Gastroesophageal sphincter (tissue), 4 donors: Measurements from ENCODE around the gene TCTA. TPM values are rescaled to one million over a fixed set of nuclear protein-coding genes. Genes with fewer than 3 reads are reported as not detected.
"Not testable (repeated sequence)": the region's sequence is repeated elsewhere in the genome, so short reads cannot be mapped to it uniquely, and the experiment has no call there.

Source experiments
- ATAC-seq: fragments of 150-250 bp; one replicate; pipeline ENCODE4 v1.9.1; 2016; ENCODE audit warnings: mild to moderate bottlenecking, moderate library complexity
- H3K27ac ChIP-seq, 4 donors: fragments of 200-600 bp; sonication (generic) in 3 of 4; 1 replicate in 3 of 4; 2 replicates in 1 of 4; pipeline ENCODE4 v1.5.1; 2016 to 2019
- H3K27me3 ChIP-seq: fragments of 200-600 bp; sonication (generic); one replicate; pipeline ENCODE4 v1.5.1; 2019
- H3K36me3 ChIP-seq, 2 donors: fragments of 200-600 bp; sonication (generic); one replicate each; pipeline ENCODE4 v1.5.1; 2019; ENCODE audit warnings: control low read depth in 1 of 2
- H3K4me1 ChIP-seq, 3 donors: fragments of 200-600 bp; sonication (generic); 1 replicate in 2 of 3; 2 replicates in 1 of 3; pipeline ENCODE4 v1.5.1; 2016 to 2019; ENCODE audit warnings: control low read depth in 2 of 3
- H3K4me3 ChIP-seq, 2 donors: fragments of 200-600 bp; sonication (generic); one replicate each; pipeline ENCODE4 v1.5.1; 2019; ENCODE audit warnings: mild to moderate bottlenecking in 1 of 2, moderate library complexity in 1 of 2
- H3K9me3 ChIP-seq, 3 donors: fragments of 200-600 bp; sonication (generic); one replicate each; pipeline ENCODE4 v1.5.1; 2017 to 2019; ENCODE audit warnings: control low read depth in 2 of 3
- CTCF ChIP-seq, 4 experiments: fragments of 200-600 bp in 2 of 4; fragments of 450-650 bp in 2 of 4; sonication (generic) in 1 of 4; IDR thresholded peaks; one replicate each; pipeline ENCODE4 v1.5.1; 2017 to 2019; ENCODE audit warnings: antibody characterized with exemption in 4 of 4, mild to moderate bottlenecking in 2 of 4, moderate library complexity in 2 of 4
- EP300 ChIP-seq: sonication (generic); formaldehyde crosslinking; IDR thresholded peaks from one replicate; pipeline ENCODE4 v1.6.1; 2017; ENCODE audit warnings: antibody characterized with exemption, mild to moderate bottlenecking
- POLR2A ChIP-seq, 2 donors: fragments of 450-650 bp; IDR thresholded peaks; one replicate each; pipeline ENCODE4 v1.6.1; 2017; ENCODE audit warnings: antibody characterized with exemption in 2 of 2, mild to moderate bottlenecking in 2 of 2, moderate library complexity in 1 of 2
- POLR2AphosphoS5 ChIP-seq: sonication (generic); formaldehyde crosslinking; IDR thresholded peaks from one replicate; pipeline ENCODE4 v1.6.1; 2017; ENCODE audit warnings: antibody characterized with exemption
- WGBS, 2 donors: methylation state at CpG; one replicate each; pipeline ENCODE4 v1.1.5; 2018; ENCODE audit warnings: low coverage in 1 of 2; 5-methylcytosine and 5-hydroxymethylcytosine counted together
- total RNA-seq, 4 donors: library from RNA; depleted of rRNA; stranded (reverse); fragments of >200 nt; gene quantifications; one replicate each; pipeline ENCODE4 v1.1.0, GENCODE V29; 2016

TCTA gene
- total RNA-seq, 4 donors from 2014 or later, result 18.6 to 32.1 (median 25.6) TPM

GRCh38 chr3:49401766-49402165 lies 10.5 kb upstream of the TCTA start:
- Histone ChIP-seq H3K4me1 (peaks cover 3 to 99% (median 54%) of the 10 kb centered on the region in 3 donors), H3K9me3 (no peaks in the 10 kb centered on the region), H3K27me3 (no peaks in the 10 kb centered on the region), H3K4me3 (no peak overlapping the region), H3K36me3 (peaks cover 0 to 13% of the 10 kb centered on the region in 2 donors), H3K27ac (peak overlapping the region in 2 of 4 donors; percentile 12 to 34)
- TF ChIP-seq POLR2AphosphoS5 (no peak), CTCF (IDR thresholded peaks at IDR 0.05) (no peak), EP300 (no peak), POLR2A (IDR thresholded peaks at IDR 0.05) (no peak)
- 27 to 68% methylated on average over 1 to 2 of the region's 2 CpGs for WGBS, 2 donors
- no peak for ATAC-seq

DNA sequence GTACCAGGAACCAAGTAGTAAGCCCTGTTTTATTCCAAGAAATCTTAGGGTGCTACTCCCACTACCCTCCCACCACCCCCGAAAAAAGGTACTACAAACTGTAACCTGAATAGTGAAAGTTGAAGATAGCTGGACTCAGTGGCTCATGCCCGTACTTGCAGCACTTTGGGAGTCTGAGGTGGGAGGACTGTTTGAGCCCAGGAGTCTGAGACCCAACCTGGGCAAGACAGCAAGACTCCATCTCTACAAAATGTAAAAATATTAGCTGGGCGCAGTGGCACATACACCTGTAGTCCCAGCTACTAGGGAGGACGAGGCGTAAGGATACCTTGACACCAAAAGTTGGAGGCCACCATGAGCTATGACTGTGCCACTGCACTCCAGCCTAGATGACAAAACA lies 8.3 kb upstream of the TCTA start:
- Histone ChIP-seq H3K4me1 (peaks cover 3 to 99% (median 56%) of the 10 kb centered on the region in 3 donors), H3K27ac (no peak overlapping the region), H3K36me3 (peaks cover 0 to 12% of the 10 kb centered on the region in 2 donors), H3K27me3 (no peaks in the 10 kb centered on the region), H3K4me3 (no peak overlapping the region), H3K9me3 (no peaks in the 10 kb centered on the region)
- TF ChIP-seq CTCF (IDR thresholded peaks at IDR 0.05) (no peak), EP300 (no peak), POLR2A (IDR thresholded peaks at IDR 0.05) (no peak), POLR2AphosphoS5 (no peak)
- ATAC-seq, result no peak
- WGBS, 2 donors, result 100% methylated on average over 3 of the region's 5 CpGs; no CpG with 5 or more reads in 1 of the 2 donors

GRCh38 chr3:49405570-49405969 lies 6.7 kb upstream of the TCTA start:
- H3K9me3 ChIP-seq, H3K4me3 ChIP-seq, ATAC-seq, H3K27me3 ChIP-seq: not testable (repeated sequence)
- peak overlapping the region; percentile 4 to 99 (median 67) for H3K27ac ChIP-seq
- 25 to 33% methylated on average over 7 to 9 of the region's 9 CpGs for WGBS, 2 donors
- H3K36me3 ChIP-seq, result peaks cover 0 to 12% of the 10 kb centered on the region in 2 donors
- peaks cover 3 to 99% (median 55%) of the 10 kb centered on the region in 3 donors for H3K4me1 ChIP-seq

- Histone ChIP-seq H3K27me3 (no peaks in the 10 kb centered on the region), H3K9me3 (no peaks in the 10 kb centered on the region), H3K4me1 (peaks cover 3 to 87% (median 47%) of the 10 kb centered on the region in 3 donors), H3K4me3 (no peak overlapping the region), H3K36me3 (peaks cover 0 to 12% of the 10 kb centered on the region in 2 donors), H3K27ac (peak overlapping the region; percentile 4 to 99 (median 66))
- WGBS, 2 donors, result 38 to 51% methylated on average over 10 to 17 of the region's 17 CpGs
- ATAC-seq, result no peak
- TF ChIP-seq EP300, result no peak
- no peak for TF ChIP-seq POLR2A (IDR thresholded peaks at IDR 0.05)
- TF ChIP-seq POLR2AphosphoS5, result no peak
- no peak for TF ChIP-seq CTCF (IDR thresholded peaks at IDR 0.05)
These were observed 5.4 kb upstream of the TCTA start for GRCh38 chr3:49406571-49407565.

- no peak for ATAC-seq
- peak overlapping the region; percentile 72 to 98 for H3K4me3 ChIP-seq
- WGBS, 2 donors, result 23 to 29% methylated on average over 4 of the region's 4 CpGs
- H3K27ac ChIP-seq, result peak overlapping the region; percentile 94 to 100 (median 98)
- no peaks in the 10 kb centered on the region for H3K9me3 ChIP-seq
- peaks cover 3 to 80% (median 52%) of the 10 kb centered on the region in 3 donors for H3K4me1 ChIP-seq
- peaks cover 0 to 12% of the 10 kb centered on the region in 2 donors for H3K36me3 ChIP-seq
- H3K27me3 ChIP-seq, result no peaks in the 10 kb centered on the region
- TF ChIP-seq CTCF (IDR thresholded peaks at IDR 0.05) (no peak), POLR2A (IDR thresholded peaks at IDR 0.05) (no peak), POLR2AphosphoS5 (no peak), EP300 (no peak)
These were observed 2.0 kb upstream of the TCTA start for GRCh38 chr3:49410066-49410845.
